Cerebellar nuclear complex (tissue), 1 donor: Measurements from ENCODE around the gene AADAT.
"Not testable (repeated sequence)": the region's sequence is repeated elsewhere in the genome, so short reads cannot be mapped to it uniquely, and the experiment has no call there.

Experiments
- DNase-seq, 2 experiments: peaks; one replicate each; lab custom pipeline; 2025; lab: John Stamatoyannopoulos, UW

The AADAT gene

GRCh38 chr4:170090352-170091052 is 746 bp upstream of the AADAT start:
- DNase-seq: no peak

GRCh38 chr4:170089274-170089667 is 485 bp downstream of the AADAT start:
- no peak for DNase-seq

- no peak for DNase-seq
Measured at GRCh38 chr4:170088716-170089115, 1.0 kb downstream of the AADAT start.

DNA sequence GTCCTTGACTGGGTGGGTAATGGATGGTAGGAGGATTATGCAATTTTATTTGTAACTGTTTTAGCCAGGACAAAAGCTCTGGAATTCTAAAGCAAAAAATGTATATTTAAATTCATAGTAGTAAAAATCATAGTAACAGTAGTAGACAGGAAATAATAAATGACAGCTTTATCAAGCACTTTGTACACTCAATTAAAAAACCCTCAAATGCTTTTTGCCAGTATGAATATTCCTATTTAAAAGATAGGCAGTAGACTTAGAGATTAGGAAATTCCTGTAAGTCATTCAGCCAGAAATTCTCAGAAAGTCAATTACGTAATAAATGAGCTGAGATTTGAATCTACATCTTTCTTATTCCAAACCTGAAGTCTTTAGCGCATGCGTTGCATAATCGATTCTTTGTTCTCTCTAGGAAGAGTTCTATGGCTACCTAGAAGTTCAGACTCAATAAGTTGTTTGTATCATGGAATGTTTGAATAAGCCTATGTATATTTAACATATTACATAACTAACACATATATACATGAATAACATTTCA is 2.5 kb downstream of the AADAT start:
- DNase-seq: no peak

DNA sequence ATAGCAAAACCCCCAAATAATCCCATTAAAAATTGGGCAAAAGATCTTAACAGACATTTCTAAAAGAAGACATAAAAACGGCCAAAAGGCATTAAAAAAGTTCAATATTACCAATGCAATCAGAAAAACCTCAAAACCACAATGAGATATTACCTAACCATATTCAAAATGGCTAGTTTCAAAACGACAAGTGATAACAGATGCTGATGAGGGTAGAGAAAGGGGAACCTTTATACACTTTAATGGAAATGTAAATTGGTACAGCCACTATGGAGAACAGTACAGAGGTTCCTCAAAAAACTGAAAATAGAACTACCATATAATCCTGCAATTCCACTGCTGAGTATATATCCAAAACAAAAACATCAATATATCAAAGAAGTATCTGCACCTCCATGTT is 6.2 kb downstream of the AADAT start:
- DNase-seq: no peak

GRCh38 chr4:170080496-170080895 is 9.3 kb downstream of the AADAT start:
- DNase-seq: no peak

- no peak for DNase-seq
Measured at GRCh38 chr4:170079981-170080380, 9.8 kb downstream of the AADAT start.

- no peak for DNase-seq
Measured at GRCh38 chr4:170071196-170071595, 18.6 kb downstream of the AADAT start.

- no peak for DNase-seq
Measured at GRCh38 chr4:170068438-170069128, 21.2 kb downstream of the AADAT start.

- no peak for DNase-seq
Measured at GRCh38 chr4:170059421-170059820, 30.3 kb downstream of the AADAT start.

- no peak for DNase-seq
Measured at GRCh38 chr4:170058826-170059225, 30.9 kb downstream of the AADAT start.

DNA sequence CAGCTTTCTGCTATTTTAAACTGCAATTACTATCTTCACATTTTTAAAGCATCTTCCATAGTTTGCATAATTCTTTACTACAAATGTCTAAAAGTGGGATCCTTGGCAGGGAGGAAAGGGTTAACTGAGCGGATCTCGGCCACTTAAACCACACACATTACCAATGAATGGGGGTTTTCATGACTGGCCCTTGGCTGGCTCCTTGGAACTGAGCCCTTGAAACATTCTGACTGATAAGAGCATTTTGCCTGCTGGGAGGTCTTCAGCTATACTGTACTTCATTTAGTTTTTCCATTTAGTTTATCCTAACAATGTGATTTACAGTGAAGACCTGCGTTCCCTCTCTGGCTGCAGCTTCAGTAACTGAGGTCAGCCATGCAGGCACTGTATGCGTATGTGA is 31.9 kb downstream of the AADAT start:
- no peak for DNase-seq

DNA sequence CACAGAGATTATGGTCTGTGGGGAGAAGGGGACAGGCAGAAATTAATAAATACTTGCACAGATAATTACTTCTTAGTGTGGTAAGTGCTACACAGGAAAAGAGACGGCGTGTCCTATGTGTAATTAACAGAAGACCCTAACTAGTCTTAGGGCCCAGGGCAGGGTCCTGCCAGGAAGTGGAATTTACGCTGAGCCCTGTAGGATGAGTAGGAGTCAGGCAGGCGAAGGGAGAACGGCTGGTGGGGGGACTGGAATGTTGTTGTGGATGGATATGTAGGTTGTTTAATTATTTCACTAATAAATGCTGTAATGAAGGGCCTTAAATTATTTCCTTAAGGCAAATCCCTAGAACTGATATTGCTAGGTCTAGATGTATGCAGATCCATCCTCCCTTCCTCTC is 36.8 kb downstream of the AADAT start:
- DNase-seq: no peak

- no peak for DNase-seq
Measured at GRCh38 chr4:170051402-170051801, 38.4 kb downstream of the AADAT start.

DNA sequence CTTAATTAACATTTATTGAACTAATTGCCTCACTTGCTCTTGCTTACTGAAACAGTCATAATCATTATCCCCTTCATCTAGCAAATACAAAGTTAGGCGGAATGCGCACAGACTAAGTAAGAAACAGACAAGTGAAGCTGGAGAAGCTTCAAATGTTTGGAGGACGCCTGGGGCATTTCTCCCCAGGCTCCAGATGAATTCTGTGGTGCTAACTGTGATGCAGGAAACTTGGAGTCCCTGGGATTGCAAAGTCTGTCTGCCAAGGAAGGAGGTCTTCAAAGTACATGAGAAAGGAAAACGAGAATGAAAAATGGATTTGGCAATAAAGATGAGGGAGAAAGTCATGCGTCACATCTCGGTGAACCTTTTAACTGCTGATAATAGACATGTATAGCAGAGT is 40.0 kb downstream of the AADAT start:
- DNase-seq: no peak

GRCh38 chr4:170047771-170048354 is 41.9 kb downstream of the AADAT start:
- no peak for DNase-seq

DNA sequence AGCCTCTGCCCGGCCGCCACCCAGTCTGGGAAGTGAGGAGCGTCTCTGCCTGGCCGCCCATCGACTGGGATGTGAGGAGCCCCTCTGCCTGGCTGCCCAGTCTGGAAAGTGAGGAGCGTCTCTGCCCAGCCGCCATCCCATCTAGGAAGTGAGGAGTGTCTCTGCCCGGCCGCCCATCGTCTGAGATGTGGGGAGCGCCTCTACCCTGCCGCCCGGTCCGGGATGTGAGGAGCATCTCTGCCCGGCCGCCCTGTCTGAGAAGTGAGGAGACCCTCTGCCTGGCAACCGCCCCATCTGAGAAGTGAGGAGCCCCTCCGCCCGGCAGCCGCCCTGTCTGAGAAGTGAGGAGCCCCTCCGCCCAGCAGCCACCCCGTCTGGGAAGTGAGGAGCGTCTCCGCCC is 43.6 kb downstream of the AADAT start:
- DNase-seq: not testable (repeated sequence)

- DNase-seq: no peak
Measured at GRCh38 chr4:170040031-170040680, 49.6 kb downstream of the AADAT start.

DNA sequence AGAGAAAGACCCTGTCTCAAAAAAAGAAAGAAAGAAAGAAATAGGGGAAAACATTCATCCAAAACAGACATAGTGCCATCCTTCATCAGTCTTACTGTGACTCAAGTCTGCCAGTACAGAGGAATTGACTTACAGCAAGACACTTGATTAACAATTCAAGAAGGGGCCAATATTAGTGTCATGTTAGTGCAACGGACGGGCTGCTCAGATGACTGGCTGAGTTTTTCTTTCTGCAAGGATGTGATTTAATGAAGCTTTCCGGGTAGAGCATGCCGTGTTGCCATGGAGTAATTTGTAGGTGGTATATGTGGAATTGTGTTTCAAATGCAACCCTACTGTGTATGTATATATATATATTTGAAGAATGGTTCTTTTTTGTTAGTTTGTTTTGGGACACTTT is 51.0 kb downstream of the AADAT start:
- DNase-seq: no peak

DNA sequence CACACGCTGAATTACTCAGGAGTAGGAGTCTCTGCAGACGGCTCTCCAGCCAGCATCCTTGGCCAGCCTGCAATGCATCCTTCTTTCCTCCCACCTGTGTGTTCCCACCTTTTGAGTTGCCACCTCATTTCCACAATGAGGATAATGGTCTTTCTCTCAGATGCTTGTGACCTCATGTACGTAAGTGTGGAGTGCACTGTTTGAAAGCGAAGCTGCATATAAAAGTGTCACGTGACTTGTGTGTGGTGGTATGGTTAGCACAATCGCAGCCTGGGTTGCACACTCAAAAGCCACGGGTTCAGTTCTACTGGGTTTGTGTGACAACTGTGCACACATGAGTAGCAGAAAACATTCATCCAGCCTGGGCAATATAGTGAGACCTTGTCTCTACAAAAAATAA is 51.5 kb downstream of the AADAT start:
- no peak for DNase-seq

- DNase-seq: no peak
Measured at GRCh38 chr4:170037481-170037880, 52.3 kb downstream of the AADAT start.

GRCh38 chr4:170035845-170036244 is 53.9 kb downstream of the AADAT start:
- DNase-seq: no peak

DNA sequence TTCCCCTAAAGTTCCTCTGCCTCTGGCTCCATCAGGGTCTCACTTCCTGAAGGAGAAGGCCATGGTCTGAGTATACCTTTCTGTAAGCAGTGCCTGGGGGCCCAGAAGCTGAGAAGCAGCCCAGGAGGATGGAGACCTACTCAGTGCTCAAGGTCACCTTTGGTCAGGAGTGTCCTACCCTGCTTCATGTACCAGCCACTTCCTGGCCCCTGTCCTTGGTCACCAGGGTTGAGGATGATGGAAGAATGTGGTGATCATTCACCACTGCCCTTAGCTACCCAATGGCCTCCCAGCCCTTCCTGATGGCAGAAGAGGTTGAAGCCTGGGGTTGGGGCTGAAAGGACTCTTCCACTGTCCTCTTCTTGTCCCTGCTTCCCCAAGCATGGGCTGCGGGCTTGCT is 54.5 kb downstream of the AADAT start:
- no peak for DNase-seq
